Effector memory CD4-positive, alpha-beta T cell (primary cell): Measurements from ENCODE around the gene PAN3.

ENCODE experiments used
- DNase-seq, 3 donors: peaks; one replicate each; pipeline ENCODE4 v3.0.0-alpha.2; 2020
- H3K27ac ChIP-seq: 2 replicates; pipeline ENCODE4 v1.7.0; 2013; ENCODE audit warnings: mild to moderate bottlenecking, low read length, moderate library complexity; ENCODE audit not compliant: insufficient read depth, poor library complexity, severe bottlenecking
- H3K27me3 ChIP-seq: replicated peaks from 2 replicates; pipeline ENCODE4 v1.7.0; 2013; ENCODE audit warnings: mild to moderate bottlenecking, low read length; ENCODE audit not compliant: insufficient read depth, control insufficient read depth, poor library complexity, severe bottlenecking
- H3K36me3 ChIP-seq: 2 replicates; pipeline ENCODE4 v1.7.0; 2013; ENCODE audit warnings: mild to moderate bottlenecking, low read length, moderate library complexity; ENCODE audit not compliant: control insufficient read depth, insufficient read depth
- H3K4me1 ChIP-seq: 2 replicates; pipeline ENCODE4 v1.7.0; 2013; ENCODE audit warnings: low read length, mild to moderate bottlenecking; ENCODE audit not compliant: control insufficient read depth, insufficient read depth, poor library complexity, severe bottlenecking
- H3K4me3 ChIP-seq: 2 replicates; pipeline ENCODE4 v1.7.0; 2013; ENCODE audit warnings: low read length, low read depth, mild to moderate bottlenecking; ENCODE audit not compliant: insufficient read depth, poor library complexity, severe bottlenecking
- H3K9me3 ChIP-seq: 2 replicates; pipeline ENCODE4 v1.7.0; 2013; ENCODE audit warnings: mild to moderate bottlenecking, low read length, moderate library complexity; ENCODE audit not compliant: control insufficient read depth

The PAN3 gene

DNA sequence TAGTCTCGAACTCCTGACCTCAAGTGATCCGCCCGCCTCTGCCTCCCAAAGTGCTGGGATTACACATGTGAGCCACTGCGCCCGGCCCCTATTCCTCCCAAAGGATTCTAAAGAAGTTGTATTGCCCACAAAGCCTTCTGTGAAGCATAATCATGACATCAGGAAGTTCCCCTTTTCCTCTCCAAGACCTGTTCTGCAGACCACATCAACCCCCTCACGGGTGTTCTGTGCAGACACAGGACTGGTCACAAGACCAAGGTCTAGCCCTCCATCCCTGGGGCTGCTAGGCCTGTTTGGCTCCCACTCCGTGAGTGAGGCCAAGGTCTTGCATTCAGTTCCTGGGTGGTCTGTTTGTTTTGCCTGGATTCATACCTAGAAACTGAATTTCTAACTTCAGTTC is 178.5 kb downstream of the PAN3 start:
- H3K4me1 ChIP-seq = no peaks in the 10 kb centered on the region
- no peaks in the 10 kb centered on the region for H3K36me3 ChIP-seq
- H3K27ac ChIP-seq = no peak overlapping the region
- H3K9me3 ChIP-seq = no peaks in the 10 kb centered on the region
- DNase-seq = no peak
- H3K4me3 ChIP-seq = no peak overlapping the region
- H3K27me3 ChIP-seq = no peaks in the 10 kb centered on the region

- DNase-seq = no peak
- H3K27me3 ChIP-seq = no peaks in the 10 kb centered on the region
- H3K9me3 ChIP-seq = no peaks in the 10 kb centered on the region
- no peaks in the 10 kb centered on the region for H3K36me3 ChIP-seq
- no peaks in the 10 kb centered on the region for H3K4me1 ChIP-seq
- H3K4me3 ChIP-seq = no peak overlapping the region
- H3K27ac ChIP-seq = no peak overlapping the region
These were observed 180.2 kb downstream of the PAN3 start for GRCh38 chr13:28318496-28318895.

DNA sequence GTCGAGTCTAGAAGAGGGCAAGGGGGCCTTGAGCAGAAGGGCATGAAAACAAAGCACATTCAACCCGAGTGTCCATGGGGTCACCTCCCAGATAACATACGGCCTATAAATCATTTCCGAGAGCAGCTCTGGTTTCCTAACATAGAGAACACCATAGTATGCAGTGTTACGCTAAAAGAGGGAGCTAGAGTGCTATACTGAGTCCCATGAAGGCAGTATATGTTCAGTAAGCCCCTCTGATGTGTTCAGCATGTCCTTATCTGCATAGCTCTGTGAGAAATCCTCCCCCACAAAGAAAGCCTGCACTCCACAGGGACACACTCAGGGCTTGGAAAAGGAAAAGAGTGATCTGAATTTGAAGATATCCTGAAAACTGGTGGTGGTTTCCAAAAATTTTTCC is 181.2 kb downstream of the PAN3 start:
- Histone ChIP-seq H3K4me1 (no peaks in the 10 kb centered on the region), H3K4me3 (no peak overlapping the region), H3K27ac (no peak overlapping the region), H3K27me3 (no peaks in the 10 kb centered on the region), H3K9me3 (no peaks in the 10 kb centered on the region), H3K36me3 (no peaks in the 10 kb centered on the region)
- DNase-seq = no peak

DNA sequence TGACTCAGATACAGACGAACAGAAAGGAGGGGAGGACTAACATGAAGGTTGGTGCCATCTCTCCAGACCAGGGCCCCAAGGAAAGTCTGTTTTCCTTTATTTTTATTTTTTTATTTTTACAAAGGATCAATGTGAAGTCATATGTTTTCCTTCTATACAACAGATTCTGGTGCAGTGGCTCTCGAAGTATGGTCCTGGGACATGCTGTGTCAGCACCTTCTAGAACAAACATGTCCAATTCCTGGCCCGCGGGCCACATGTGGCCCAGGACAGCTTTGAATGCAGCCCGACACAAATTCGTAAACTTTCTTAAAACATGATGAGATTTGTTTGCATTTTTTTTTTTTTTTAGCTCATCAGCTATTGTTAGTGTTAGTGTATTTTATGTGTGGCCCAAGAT is 181.9 kb downstream of the PAN3 start:
- no peak overlapping the region for H3K27ac ChIP-seq
- H3K9me3 ChIP-seq = no peaks in the 10 kb centered on the region
- H3K36me3 ChIP-seq = no peaks in the 10 kb centered on the region
- no peak overlapping the region for H3K4me3 ChIP-seq
- no peak for DNase-seq
- H3K4me1 ChIP-seq = no peaks in the 10 kb centered on the region
- no peaks in the 10 kb centered on the region for H3K27me3 ChIP-seq

GRCh38 chr13:28320884-28321574 is 182.7 kb downstream of the PAN3 start:
- no peaks in the 10 kb centered on the region for H3K4me1 ChIP-seq
- no peak for DNase-seq

DNA sequence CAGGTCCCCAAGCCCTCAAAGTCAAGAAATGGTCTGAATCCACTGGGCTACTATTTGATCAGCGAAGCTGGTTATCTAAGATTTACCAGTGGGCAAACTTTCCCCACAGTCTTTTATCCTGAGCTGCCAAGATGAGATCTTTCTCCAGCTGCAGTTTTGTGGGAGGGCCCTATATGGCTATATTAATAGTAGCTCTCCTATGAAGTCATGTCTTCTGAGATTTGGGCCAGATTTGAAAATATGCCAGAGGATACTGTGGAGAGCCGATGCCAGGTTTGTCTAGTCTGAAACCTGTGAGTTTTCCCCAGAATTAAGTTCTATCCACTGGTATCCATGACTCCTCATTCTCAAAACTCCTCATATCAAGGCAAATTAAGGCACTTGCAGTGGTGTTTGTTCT is 183.4 kb downstream of the PAN3 start:
- H3K4me3 ChIP-seq = no peak overlapping the region

More at GRCh38 chr13:28320884-28321574, 182.7 kb downstream of the PAN3 start:
- no peaks in the 10 kb centered on the region for H3K9me3 ChIP-seq
- no peak overlapping the region for H3K4me3 ChIP-seq
- no peaks in the 10 kb centered on the region for H3K27me3 ChIP-seq
- H3K27ac ChIP-seq = no peak overlapping the region
- no peaks in the 10 kb centered on the region for H3K36me3 ChIP-seq

DNA sequence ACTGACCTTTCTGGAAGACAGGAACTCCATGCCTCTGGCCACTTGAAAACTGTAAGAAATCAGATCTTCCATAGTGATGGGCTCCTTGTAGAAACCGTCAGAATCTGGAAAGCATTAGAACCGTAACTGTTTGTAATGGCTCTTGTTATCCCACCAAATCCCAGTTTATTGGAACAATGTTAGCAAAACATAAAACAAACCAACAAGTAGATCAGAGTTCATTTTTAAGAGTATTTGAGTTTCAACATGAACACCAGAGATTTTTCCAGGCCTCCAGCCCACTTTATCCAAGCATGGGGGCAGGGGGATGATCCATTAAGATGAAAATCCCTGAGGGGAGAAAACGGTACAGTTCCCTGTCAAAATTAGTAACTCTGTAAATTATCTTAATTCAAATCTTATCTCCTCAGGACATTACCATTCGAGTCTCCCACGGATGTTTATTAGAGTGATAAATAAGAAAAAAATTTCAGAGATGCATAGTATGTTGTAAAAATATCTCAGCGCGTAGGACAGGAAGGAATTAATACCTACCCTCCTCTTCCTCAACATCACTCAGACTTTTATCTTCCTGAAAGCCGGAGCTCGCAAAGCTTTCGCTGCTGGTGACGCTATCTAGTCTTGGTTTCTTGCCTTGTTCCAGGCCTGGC is 184.0 kb downstream of the PAN3 start:
- H3K27me3 ChIP-seq = no peaks in the 10 kb centered on the region
- H3K36me3 ChIP-seq = no peaks in the 10 kb centered on the region
- H3K4me3 ChIP-seq = no peak overlapping the region
- no peaks in the 10 kb centered on the region for H3K4me1 ChIP-seq
- no peaks in the 10 kb centered on the region for H3K9me3 ChIP-seq
- DNase-seq = no peak
- no peak overlapping the region for H3K27ac ChIP-seq

More for the DNA sequence above, 183.4 kb downstream of the PAN3 start:
- Histone ChIP-seq H3K36me3 (no peaks in the 10 kb centered on the region), H3K4me1 (no peaks in the 10 kb centered on the region), H3K9me3 (no peaks in the 10 kb centered on the region), H3K27ac (no peak overlapping the region), H3K27me3 (no peaks in the 10 kb centered on the region)
- DNase-seq = no peak

DNA sequence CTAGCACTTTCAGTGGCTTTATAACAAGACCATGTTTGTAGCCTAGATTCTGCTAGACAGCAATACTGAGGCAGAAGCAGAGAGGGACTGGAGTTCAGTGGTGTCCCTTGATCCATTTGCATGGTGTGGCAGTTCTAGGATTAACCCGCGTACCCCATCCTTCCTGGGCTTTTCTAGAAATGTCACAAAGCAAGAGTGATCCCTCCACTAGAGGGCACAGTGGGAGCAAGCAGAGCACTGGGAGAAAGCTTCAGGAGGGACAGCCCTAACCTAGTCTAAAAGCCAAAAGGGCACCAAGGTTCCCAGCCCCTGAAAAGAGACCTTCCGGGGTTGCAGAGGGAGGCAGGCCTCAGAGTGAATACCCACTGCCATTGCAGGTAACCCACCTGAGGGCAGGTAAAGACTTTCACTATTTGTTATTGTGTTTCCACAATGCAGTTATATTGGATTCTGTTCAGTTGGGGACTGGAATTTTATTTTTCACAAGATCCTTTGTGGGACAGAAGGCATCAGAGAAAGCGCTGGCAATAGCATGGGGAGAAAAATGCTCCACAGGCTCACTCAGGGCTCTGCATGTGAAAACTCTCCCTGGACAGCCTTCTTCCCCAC is 185.9 kb downstream of the PAN3 start:
- peak in 2 of 3 donors; percentile 2 to 13 for DNase-seq
- Histone ChIP-seq H3K4me1 (no peaks in the 10 kb centered on the region), H3K36me3 (no peaks in the 10 kb centered on the region), H3K27me3 (no peaks in the 10 kb centered on the region), H3K9me3 (no peaks in the 10 kb centered on the region), H3K27ac (no peak overlapping the region), H3K4me3 (no peak overlapping the region)

GRCh38 chr13:28325022-28325421 is 186.7 kb downstream of the PAN3 start:
- Histone ChIP-seq H3K4me1 (no peaks in the 10 kb centered on the region), H3K27ac (no peak overlapping the region), H3K27me3 (no peaks in the 10 kb centered on the region), H3K4me3 (no peak overlapping the region), H3K36me3 (no peaks in the 10 kb centered on the region), H3K9me3 (no peaks in the 10 kb centered on the region)
- DNase-seq = no peak

- Histone ChIP-seq H3K9me3 (no peaks in the 10 kb centered on the region), H3K27ac (no peak overlapping the region), H3K27me3 (no peaks in the 10 kb centered on the region), H3K4me3 (no peak overlapping the region), H3K36me3 (no peaks in the 10 kb centered on the region), H3K4me1 (no peaks in the 10 kb centered on the region)
- DNase-seq = no peak
These were observed 187.7 kb downstream of the PAN3 start for GRCh38 chr13:28326056-28326455.
